Suprapubic skin (tissue), 4 donors: ENCODE results near the gene ADAMTS16.

Experiments
- POLR2A ChIP-seq, 2 donors: fragments of 450-650 bp; IDR thresholded peaks; one replicate each; pipeline ENCODE4 v1.6.1; 2017; ENCODE audit warnings: antibody characterized with exemption in 2 of 2, mild to moderate bottlenecking in 2 of 2, moderate library complexity in 2 of 2
- POLR2AphosphoS5 ChIP-seq, 3 donors: sonication (generic); formaldehyde crosslinking; IDR thresholded peaks; one replicate each; pipeline ENCODE4 v1.6.1; 2017; ENCODE audit warnings: antibody characterized with exemption in 3 of 3

DNA sequence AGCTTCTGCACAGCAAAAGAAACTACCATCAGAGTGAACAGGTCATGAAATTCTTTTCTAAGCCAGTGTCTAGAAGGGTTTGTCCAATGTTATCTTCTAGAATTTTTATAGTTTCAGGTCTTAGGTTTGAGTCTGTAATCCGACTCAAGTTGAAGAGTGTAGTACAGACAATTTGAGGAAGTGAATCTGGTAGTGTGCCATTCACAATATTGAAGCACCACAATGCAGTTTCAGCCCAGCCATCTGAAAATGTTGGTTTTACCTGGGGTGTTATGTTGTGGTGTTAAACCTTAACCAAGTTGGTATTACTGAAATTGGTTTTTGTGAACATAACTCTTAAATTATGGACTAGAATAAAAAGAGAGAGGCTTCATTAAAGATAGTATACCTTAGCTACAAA, 77.2 kb downstream of the ADAMTS16 start:
- TF ChIP-seq POLR2AphosphoS5 (IDR thresholded peaks at IDR 0.05): no peak
- TF ChIP-seq POLR2A (IDR thresholded peaks at IDR 0.05): no peak
